ENCODE results near the gene HDLBP. TPM values are rescaled to one million over a fixed set of nuclear protein-coding genes. Genes with fewer than 3 reads are reported as not detected.

Gene HDLBP
- total and polyA plus RNA-seq, 2 of the 4 experiments (the other 2 are of a cell fraction): 648 to 1,165 TPM

DNA sequence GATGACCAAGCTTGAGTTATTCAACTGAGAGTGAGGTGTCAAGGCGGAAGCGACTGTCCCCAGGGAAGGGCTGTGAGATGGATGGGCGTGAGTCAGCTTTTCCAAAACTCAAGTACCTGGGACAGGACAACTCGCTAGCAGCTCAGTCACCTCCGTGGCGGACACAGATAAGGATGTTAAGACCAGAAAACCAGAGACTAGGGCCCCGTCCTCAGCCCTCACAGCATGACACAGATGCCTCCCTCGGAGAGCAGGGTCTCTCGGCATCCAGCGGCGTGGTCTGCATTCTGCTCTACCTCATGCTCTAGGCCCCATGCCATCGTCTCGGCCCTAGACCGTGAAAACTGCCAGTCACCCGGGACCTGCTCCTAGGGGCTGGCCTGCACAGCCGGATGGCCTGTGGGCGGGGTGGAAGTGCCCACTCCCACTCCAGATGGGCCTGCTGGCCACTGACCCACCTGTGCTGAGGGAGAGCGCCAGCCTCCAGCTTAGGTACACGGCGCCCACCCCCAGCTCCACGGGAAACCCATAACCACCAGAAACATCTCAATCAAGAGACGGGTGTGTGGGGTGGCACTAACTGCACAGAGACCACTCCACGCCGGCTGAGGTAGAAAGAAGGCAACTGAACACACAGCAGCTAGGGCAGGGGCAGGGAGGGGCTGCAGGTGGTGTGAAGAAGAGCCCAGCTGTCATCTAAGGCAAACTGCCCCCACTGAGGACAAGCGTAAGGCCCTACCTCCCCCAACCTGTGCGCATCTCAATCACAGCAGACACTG, 87.2 kb downstream of the HDLBP start:
- Histone ChIP-seq H3K23ac (ENCODE audit: low read depth, low read length) (no peak overlapping the region; the same call in 1 of the 2 replicates), H3K79me1 (ENCODE audit: low read depth in 1 of 2, low read length in 2 of 2) (peaks cover 21 to 63% of the 10 kb centered on the region in 2 experiments), H3K9ac (ENCODE audit: low read depth, low read length) (no peak overlapping the region), H3K56ac (ENCODE audit: extremely low read depth, insufficient read depth, low read length) (no peak overlapping the region), H3K27ac (ENCODE audit: insufficient read depth, low read length) (no peak overlapping the region), H3K14ac (replicated peaks; ENCODE audit: low read depth, low read length) (no peak overlapping the region), H3K9me1 (ENCODE audit: insufficient read depth, low read length) (peaks cover 3% of the 10 kb centered on the region; the same call in 1 of the 2 replicates), H2BK20ac (ENCODE audit: low read depth, low read length) (no peak overlapping the region), H4K5ac (ENCODE audit: low read depth, low read length) (no peak overlapping the region), H3K27me3 (ENCODE audit: control insufficient read depth, insufficient read depth, low read length) (no peaks in the 10 kb centered on the region), H4K20me1 (ENCODE audit: insufficient read depth, low read length) (peaks cover 92% of the 10 kb centered on the region), H2BK15ac (ENCODE audit: low read depth, low read length) (no peak overlapping the region), H3K9me3 (ENCODE audit: control insufficient read depth, insufficient read depth, low read length) (no peaks in the 10 kb centered on the region), H2AK5ac (ENCODE audit: low read depth, low read length) (no peak overlapping the region), H3K4me2 (ENCODE audit: low read depth, low read length) (no peak overlapping the region), H4K8ac (ENCODE audit: low read depth in 2 of 2, low read length in 2 of 2) (no peak overlapping the region), H2AK9ac (replicated peaks; ENCODE audit: low read depth, low read length, poor library complexity) (no peak overlapping the region), H4K91ac (ENCODE audit: insufficient read depth, low read depth, low read length) (no peak overlapping the region), H2BK5ac (ENCODE audit: low read depth, low read length, poor library complexity, severe bottlenecking) (no peak overlapping the region), H3K18ac (ENCODE audit: low read depth, low read length) (no peak overlapping the region), H2BK120ac (ENCODE audit: low read depth, low read length) (no peak overlapping the region), H2AFZ (replicated peaks; ENCODE audit: low read length, poor library complexity) (no peak overlapping the region), H3K4me1 (ENCODE audit: control insufficient read depth, insufficient read depth, low read length) (peaks cover 9% of the 10 kb centered on the region; the same call in 1 of the 2 replicates), H3K4ac (ENCODE audit: low read depth, low read length) (no peak overlapping the region), H3K36me3 (ENCODE audit: control insufficient read depth, insufficient read depth, low read length) (peaks cover 69% of the 10 kb centered on the region), H3K4me3 (ENCODE audit: insufficient read depth, low read depth, low read length) (no peak overlapping the region)
- no peak for ATAC-seq (ENCODE audit: low read depth)
- no peak for DNase-seq
- dilution Hi-C loops (cut with HindIII; ENCODE audit: low sequenced_read_pairs, unreplicated experiment) (no loop called here), in situ Hi-C loops (cut with MboI; ENCODE audit: low sequenced_read_pairs) (no loop called here), intact Hi-C loops (cut with micrococcal nuclease) (no loop called here)
- 94% methylated on average over 6 of the region's 26 CpGs; no CpG with 5 or more reads in 1 of the 2 experiments for WGBS, 2 experiments (ENCODE audit: extremely low coverage in 2 of 2, insufficient read length in 1 of 2)
- TF ChIP-seq CEBPB (IDR thresholded peaks at IDR 0.05; ENCODE audit: low read depth, low read length) (no peak), RCOR1 (IDR thresholded peaks at IDR 0.05; ENCODE audit: insufficient replicate concordance, low read length) (no peak), MXI1 (IDR thresholded peaks at IDR 0.05; ENCODE audit: borderline replicate concordance, low read depth, low read length) (no peak), SMC3 (IDR thresholded peaks at IDR 0.05; ENCODE audit: low read depth, low read length) (no peak), FOS (IDR thresholded peaks at IDR 0.05; ENCODE audit: low read depth, low read length) (no peak)
- TF ChIP-seq, protein P1, sequence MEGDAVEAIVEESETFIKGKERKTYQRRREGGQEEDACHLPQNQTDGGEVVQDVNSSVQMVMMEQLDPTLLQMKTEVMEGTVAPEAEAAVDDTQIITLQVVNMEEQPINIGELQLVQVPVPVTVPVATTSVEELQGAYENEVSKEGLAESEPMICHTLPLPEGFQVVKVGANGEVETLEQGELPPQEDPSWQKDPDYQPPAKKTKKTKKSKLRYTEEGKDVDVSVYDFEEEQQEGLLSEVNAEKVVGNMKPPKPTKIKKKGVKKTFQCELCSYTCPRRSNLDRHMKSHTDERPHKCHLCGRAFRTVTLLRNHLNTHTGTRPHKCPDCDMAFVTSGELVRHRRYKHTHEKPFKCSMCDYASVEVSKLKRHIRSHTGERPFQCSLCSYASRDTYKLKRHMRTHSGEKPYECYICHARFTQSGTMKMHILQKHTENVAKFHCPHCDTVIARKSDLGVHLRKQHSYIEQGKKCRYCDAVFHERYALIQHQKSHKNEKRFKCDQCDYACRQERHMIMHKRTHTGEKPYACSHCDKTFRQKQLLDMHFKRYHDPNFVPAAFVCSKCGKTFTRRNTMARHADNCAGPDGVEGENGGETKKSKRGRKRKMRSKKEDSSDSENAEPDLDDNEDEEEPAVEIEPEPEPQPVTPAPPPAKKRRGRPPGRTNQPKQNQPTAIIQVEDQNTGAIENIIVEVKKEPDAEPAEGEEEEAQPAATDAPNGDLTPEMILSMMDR (conservative IDR thresholded peaks at IDR 0.05; ENCODE audit: low read depth, low read length): no peak
- CTCF ChIA-PET: interaction anchor here (0.5 kb wide), 1 partner anchor 9 kb away, joined by 3 read pairs; no protein-coding TSS in a partner anchor
- no TSS peak for BruUV-seq (replicated peaks)
- POLR2A ChIA-PET (ENCODE audit: unreplicated experiment): no interaction called here
